ENCODE data around the gene PPP2R5C.
"Not testable (repeated sequence)": the region's sequence is repeated elsewhere in the genome, so short reads cannot be mapped to it uniquely, and the experiment has no call there.

Gene PPP2R5C

DNA sequence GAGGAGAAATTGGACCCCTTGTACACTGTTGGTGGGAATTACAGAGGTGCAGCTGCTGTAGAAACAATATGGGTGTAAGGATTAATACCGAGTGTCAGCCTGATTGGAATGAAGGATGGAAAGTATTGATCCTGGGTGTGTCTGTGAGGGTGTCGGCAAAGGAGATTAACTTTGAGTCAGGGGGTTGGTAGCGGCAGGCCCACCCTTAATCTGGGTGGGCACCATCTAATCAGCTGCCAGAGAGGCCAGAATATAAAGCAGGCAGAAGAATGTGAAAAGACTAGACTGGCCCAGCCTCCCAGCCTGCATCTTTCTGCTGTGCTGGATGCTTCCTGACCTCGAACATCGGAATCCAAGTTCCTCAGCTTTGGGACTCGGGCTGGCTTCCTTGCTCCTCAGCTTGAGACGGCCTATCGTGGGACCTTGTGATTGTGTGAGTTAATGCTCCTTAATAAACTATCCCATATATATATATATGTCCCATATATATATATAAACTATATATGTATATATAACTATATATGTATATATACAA, 38.4 kb upstream of the PPP2R5C start:
- TF ChIP-seq ESRRG (CRISPR knock-in tag; IDR thresholded peaks at IDR 0.05) (no peak), GLIS3 (CRISPR knock-in tag; IDR thresholded peaks at IDR 0.05) (no peak), SNAI2 (CRISPR knock-in tag; IDR thresholded peaks at IDR 0.05) (no peak), POU6F1 (CRISPR knock-in tag; IDR thresholded peaks at IDR 0.05; ENCODE audit: borderline replicate concordance, low read depth) (no peak), TSHZ2 (CRISPR knock-in tag; IDR thresholded peaks at IDR 0.05) (no peak), ZNF565 (CRISPR knock-in tag; conservative IDR thresholded peaks at IDR 0.05; ENCODE audit: low read depth) (no peak)
- no peak for ATAC-seq

DNA sequence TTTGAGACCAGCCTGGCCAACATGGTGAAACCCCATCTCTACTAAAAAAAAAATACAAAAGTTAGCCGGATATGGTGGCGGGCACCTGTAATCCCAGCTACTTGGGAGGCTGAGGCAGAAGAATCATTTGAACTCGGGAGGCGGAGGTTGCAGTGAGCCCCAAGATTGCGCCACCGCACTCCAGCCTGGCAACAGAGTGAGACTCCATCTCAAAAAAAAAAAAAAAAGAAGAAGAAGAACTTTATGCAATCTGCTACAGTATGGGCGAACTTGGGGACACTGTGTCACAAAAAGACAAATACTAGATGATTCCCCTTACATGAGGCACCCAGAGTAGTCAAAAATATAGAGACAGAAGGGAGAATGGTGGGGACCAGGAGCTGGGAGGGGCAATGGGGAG, 35.9 kb upstream of the PPP2R5C start:
- ATAC-seq = not testable (repeated sequence)

GRCh38 chr14:101726295-101726953, 35.1 kb upstream of the PPP2R5C start:
- no peak for TF ChIP-seq PPARA (CRISPR knock-in tag; IDR thresholded peaks at IDR 0.05; ENCODE audit: borderline replicate concordance)
- no peak for TF ChIP-seq ZFP30 (CRISPR knock-in tag; IDR thresholded peaks at IDR 0.05)
- no peak for TF ChIP-seq CREB5 (CRISPR knock-in tag; IDR thresholded peaks at IDR 0.05; ENCODE audit: low read depth)
- TF ChIP-seq SNAI2 (CRISPR knock-in tag; IDR thresholded peaks at IDR 0.05) = no peak
- TF ChIP-seq TOX (CRISPR knock-in tag; IDR thresholded peaks at IDR 0.05; ENCODE audit: borderline replicate concordance) = no peak
- TF ChIP-seq CSRNP3 (CRISPR knock-in tag; IDR thresholded peaks at IDR 0.05) = no peak
- no peak for TF ChIP-seq TCF4 (CRISPR knock-in tag; IDR thresholded peaks at IDR 0.05; ENCODE audit: borderline replicate concordance)
- no peak for TF ChIP-seq BACH2 (CRISPR knock-in tag; IDR thresholded peaks at IDR 0.05; ENCODE audit: borderline replicate concordance)
- TF ChIP-seq PATZ1 (CRISPR knock-in tag; IDR thresholded peaks at IDR 0.05; ENCODE audit: borderline replicate concordance) = no peak
- TF ChIP-seq POU6F1 (CRISPR knock-in tag; IDR thresholded peaks at IDR 0.05; ENCODE audit: borderline replicate concordance, low read depth) = no peak
- no peak for TF ChIP-seq ZNF565 (CRISPR knock-in tag; conservative IDR thresholded peaks at IDR 0.05; ENCODE audit: low read depth)
- no peak for TF ChIP-seq TSHZ2 (CRISPR knock-in tag; IDR thresholded peaks at IDR 0.05)
- no peak for TF ChIP-seq ZFP3 (CRISPR knock-in tag; IDR thresholded peaks at IDR 0.05)
- no peak for TF ChIP-seq CSDC2 (CRISPR knock-in tag; IDR thresholded peaks at IDR 0.05)
- no peak for TF ChIP-seq ZC3H10 (CRISPR knock-in tag; IDR thresholded peaks at IDR 0.05)
- TF ChIP-seq ARNTL (CRISPR knock-in tag; IDR thresholded peaks at IDR 0.05; ENCODE audit: borderline replicate concordance, low read depth) = no peak
- no peak for TF ChIP-seq ZNF70 (CRISPR knock-in tag; IDR thresholded peaks at IDR 0.05)
- no peak for TF ChIP-seq RARB (CRISPR knock-in tag; IDR thresholded peaks at IDR 0.05)
- no peak for TF ChIP-seq ISL1 (CRISPR knock-in tag; IDR thresholded peaks at IDR 0.05)
- no peak for TF ChIP-seq GLIS3 (CRISPR knock-in tag; IDR thresholded peaks at IDR 0.05)
- no peak for ATAC-seq

Measured in SK-N-SH treated with all-trans-retinoic acid at 6 μM for 48 hours (cell line).